ENCODE results near the gene INPP4A.

INPP4A gene

DNA sequence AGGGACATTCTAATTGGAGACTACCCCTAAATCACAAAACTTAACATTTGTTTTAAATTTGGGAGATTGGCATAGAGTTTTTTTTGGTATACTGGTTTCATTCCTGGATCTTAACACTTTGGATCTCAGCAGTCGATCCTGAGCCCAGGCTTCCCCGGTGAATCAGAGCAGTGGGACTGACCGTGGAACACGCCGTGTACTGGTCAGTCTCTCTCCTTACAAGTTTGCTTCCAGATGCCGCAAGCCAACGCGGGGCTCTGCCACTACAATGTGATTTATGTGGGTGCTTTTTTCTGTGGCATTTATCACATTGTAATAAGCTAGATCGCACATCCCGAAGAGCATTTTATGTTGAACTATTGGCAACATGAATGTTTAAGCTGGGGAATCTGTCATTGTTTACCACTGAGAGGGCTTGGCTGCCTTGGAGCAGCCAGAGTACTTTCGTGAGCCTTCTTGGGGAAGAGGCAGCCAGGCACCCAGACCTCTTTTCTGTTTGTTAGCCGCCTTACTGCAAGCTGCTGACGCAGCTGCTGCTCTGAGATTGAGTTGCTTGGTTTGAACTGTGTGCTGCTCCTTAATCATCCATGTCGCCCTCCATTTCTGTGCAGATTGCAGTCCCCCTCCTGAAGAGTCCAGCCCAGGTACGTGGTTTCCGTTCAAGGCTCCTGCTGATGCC lies 114.3 kb downstream of the INPP4A start:
- TF ChIP-seq, protein P1, sequence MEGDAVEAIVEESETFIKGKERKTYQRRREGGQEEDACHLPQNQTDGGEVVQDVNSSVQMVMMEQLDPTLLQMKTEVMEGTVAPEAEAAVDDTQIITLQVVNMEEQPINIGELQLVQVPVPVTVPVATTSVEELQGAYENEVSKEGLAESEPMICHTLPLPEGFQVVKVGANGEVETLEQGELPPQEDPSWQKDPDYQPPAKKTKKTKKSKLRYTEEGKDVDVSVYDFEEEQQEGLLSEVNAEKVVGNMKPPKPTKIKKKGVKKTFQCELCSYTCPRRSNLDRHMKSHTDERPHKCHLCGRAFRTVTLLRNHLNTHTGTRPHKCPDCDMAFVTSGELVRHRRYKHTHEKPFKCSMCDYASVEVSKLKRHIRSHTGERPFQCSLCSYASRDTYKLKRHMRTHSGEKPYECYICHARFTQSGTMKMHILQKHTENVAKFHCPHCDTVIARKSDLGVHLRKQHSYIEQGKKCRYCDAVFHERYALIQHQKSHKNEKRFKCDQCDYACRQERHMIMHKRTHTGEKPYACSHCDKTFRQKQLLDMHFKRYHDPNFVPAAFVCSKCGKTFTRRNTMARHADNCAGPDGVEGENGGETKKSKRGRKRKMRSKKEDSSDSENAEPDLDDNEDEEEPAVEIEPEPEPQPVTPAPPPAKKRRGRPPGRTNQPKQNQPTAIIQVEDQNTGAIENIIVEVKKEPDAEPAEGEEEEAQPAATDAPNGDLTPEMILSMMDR (IDR thresholded peaks at IDR 0.05; ENCODE audit: insufficient read depth, low read depth, low read length, missing control alignments), result no peak
- H3K4me3 ChIP-seq (ENCODE audit: low read depth, low read length), result no peak overlapping the region
- no peak for DNase-seq (ENCODE audit: low read depth)

DNA sequence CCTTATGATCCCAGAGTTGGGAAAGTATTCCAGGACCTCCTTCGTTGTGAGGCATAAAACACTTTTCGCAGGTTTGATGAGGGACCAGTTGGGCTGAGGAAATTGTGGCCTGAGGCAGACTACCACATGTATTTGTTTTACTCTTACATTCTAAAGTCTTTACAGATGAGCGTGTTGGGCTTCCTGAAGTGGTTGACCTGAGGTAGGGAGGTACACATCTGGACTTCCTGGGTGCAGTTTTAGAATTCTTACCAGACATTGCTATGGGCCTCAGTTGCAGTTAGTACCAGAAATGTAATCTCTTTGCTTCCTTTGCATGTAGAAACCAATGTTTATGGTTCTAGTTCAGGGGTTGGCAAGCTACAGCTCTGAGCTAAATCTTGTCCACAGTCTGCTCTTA lies 114.9 kb downstream of the INPP4A start:
- TF ChIP-seq, protein P1 (IDR thresholded peaks at IDR 0.05; ENCODE audit: insufficient read depth, low read depth, low read length, missing control alignments), result no peak
- DNase-seq (ENCODE audit: low read depth), result peak; percentile 66
- H3K4me3 ChIP-seq (ENCODE audit: low read depth, low read length), result no peak overlapping the region

DNA sequence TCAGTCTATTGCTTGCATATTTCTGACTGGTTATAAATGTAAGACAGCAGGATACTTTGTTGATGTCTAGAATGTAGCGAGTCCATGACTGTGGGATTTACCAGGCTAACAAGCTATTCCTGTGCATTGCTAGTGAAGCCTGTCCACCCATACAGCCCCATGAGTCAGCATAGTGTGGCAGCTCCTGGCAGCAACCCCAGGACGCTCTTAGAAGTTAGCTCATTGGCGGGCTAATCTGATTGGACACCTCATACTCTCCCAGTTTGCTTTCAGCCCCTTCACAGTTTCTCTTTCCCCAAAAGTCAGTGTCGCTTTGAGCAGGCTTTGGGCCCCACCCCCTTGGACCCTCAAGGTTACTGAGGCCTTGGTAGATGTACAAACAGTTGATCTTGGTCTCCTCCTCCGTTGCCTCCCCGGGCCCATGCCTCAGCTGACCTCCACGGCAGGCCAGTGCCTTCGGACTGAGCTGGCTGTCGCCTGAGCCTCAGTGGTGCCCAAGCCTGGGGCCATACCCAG lies 115.7 kb downstream of the INPP4A start:
- DNase-seq (ENCODE audit: low read depth), result peak; percentile 12
- no peak overlapping the region for H3K4me3 ChIP-seq (ENCODE audit: low read depth, low read length)
- TF ChIP-seq, protein P1 (IDR thresholded peaks at IDR 0.05; ENCODE audit: insufficient read depth, low read depth, low read length, missing control alignments), result no peak

DNA sequence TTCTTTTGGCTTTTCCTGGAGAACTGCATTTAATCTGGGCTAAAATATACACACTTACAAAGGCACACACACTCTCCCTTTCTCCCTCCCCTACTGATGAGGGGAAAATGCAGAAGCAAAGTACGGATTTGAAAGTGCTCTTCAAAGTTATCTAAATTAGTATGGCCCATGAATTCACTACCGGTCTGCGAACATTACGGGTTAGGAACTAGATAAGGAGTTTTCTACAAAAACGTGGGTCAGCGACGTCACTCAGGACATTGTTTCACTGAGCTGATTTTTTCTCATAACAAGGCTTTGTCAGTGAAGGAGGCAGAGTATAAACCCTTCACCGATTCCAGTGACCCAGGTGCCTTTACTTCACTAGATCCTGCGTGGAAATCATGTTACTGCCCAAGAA lies 116.4 kb downstream of the INPP4A start:
- TF ChIP-seq, protein P1 (IDR thresholded peaks at IDR 0.05; ENCODE audit: insufficient read depth, low read depth, low read length, missing control alignments), result no peak
- no peak for DNase-seq (ENCODE audit: low read depth)
- no peak overlapping the region for H3K4me3 ChIP-seq (ENCODE audit: low read depth, low read length)

DNA sequence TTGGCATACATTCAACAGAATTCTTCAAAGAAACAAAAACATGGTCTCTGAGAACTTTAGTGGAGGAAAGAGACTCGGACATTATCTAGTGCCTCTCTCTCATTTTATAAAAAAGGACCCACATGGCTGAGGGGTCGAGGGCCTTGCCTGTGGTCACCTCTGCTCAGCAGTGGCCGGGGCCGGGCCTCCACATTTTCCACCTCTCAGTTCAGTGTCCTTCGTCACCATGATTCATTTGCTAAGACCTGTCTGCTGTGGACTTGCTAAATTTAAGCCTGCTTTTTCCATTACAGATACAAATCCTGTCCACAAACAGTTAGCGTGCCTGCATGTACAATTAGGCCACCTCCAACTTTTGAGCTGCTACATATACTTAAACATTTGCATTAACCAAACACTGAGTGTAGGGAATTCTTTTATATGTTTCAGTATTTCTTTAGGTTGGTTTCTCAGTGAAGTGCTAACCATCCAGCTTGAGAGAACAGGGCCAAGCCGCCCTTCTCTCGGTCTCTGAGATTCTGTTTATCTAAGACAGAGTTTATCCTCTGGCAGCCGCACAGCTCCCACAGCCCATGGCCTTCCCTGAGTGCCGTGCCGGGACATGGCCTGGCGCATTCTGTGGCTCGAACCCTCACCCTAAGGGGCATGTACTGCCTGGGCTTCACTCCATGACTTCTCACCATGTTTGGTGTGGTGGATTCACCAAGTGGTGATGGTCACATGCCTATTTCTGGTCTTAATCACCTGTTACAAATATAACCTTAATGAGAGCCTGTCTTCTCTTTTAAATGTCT lies 117.4 kb downstream of the INPP4A start:
- TF ChIP-seq, protein P1 (IDR thresholded peaks at IDR 0.05; ENCODE audit: insufficient read depth, low read depth, low read length, missing control alignments), result no peak
- H3K4me3 ChIP-seq (ENCODE audit: low read depth, low read length), result no peak overlapping the region
- DNase-seq (ENCODE audit: low read depth), result no peak

DNA sequence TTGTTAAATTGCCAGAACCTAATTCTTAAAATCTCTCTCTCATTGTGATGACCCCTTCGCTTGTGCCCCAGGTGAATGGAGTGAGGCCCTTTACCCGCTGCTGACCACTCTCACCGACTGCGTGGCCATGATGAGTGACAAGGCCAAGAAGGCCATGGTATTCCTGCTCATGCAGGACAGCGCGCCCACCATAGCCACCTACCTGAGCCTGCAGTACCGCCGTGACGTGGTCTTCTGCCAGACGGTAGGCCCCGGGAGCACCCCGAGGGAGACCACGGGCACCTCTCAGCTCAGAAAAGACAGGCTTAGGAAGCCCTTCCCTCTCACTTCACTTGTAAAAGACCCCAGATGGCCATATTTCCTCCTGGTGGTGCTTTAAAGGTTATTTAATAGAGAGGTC lies 118.7 kb downstream of the INPP4A start:
- H3K4me3 ChIP-seq (ENCODE audit: low read depth, low read length), result no peak overlapping the region
- DNase-seq (ENCODE audit: low read depth), result no peak
- TF ChIP-seq, protein P1 (IDR thresholded peaks at IDR 0.05; ENCODE audit: insufficient read depth, low read depth, low read length, missing control alignments), result no peak

Measured in GM12865 (cell line).